Measurements from ENCODE around the gene ETV6. TPM values are rescaled to one million over a fixed set of nuclear protein-coding genes. Genes with fewer than 3 reads are reported as not detected.
A peak's percentile ranks its signal among the peaks of the same experiment; 100 is the strongest.

The ETV6 gene
- total and polyA plus RNA-seq, 2 of the 8 experiments (the other 6 are each of a cell fraction or from before 2014, with no cell fraction given), result 5.5 to 23.9 TPM

DNA sequence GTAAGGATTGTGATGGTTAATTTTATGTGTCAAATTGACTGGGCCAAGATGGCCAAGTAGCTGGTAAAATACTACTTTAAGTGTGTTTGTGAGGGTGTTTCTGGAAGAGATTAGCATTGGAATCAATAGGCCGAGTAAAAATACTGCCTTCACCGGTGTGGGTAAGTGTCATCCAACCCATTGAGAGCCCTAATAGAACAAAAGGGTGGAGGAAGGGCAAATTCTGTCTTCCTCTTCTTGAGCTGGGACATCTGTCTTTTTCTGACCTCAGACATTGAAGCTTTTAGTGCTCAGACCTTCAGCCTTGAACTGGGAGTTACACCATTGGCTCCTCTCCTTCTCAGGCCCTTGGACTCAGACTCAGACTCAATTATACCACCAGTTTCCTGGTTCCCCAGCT, 8.0 kb upstream of the ETV6 start:
- Histone ChIP-seq H2BK5ac (ENCODE audit: low read depth, low read length) (no peak overlapping the region), H2BK12ac (ENCODE audit: low read depth, low read length) (no peak overlapping the region), H3K27ac (ENCODE audit: low read depth, low read length) (no peak overlapping the region), H4K5ac (ENCODE audit: insufficient read length, low read depth, low read length) (no peak overlapping the region), H3K23me2 (ENCODE audit: low read depth, low read length) (no peaks in the 10 kb centered on the region), H3K27me3 (replicated peaks in 1 of 4; ENCODE audit: control insufficient read depth in 3 of 4, extremely low read depth in 1 of 4, insufficient read depth in 3 of 4, low read length in 3 of 4) (no peaks in the 10 kb centered on the region), H4K91ac (replicated peaks; ENCODE audit: insufficient read length, low read length) (no peak overlapping the region), H3K9me3 (ENCODE audit: insufficient read depth in 2 of 2, low read depth in 1 of 2, low read length in 1 of 2) (peaks cover 3 to 9% of the 10 kb centered on the region in 2 experiments; a peak in 3 of 4 replicates), H2BK120ac (replicated peaks; ENCODE audit: low read depth, low read length) (no peak overlapping the region), H3K36me3 (ENCODE audit: control insufficient read depth in 2 of 4, insufficient read depth in 4 of 4, low read length in 3 of 4) (peaks cover 0 to 3% (median 0%) of the 10 kb centered on the region in 4 experiments; a peak in 2 of 8 replicates), H2AFZ (ENCODE audit: low read length) (no peak overlapping the region), H3K4ac (replicated peaks; ENCODE audit: insufficient read length, low read depth, low read length) (no peak overlapping the region), H4K20me1 (replicated peaks in 1 of 2; ENCODE audit: control insufficient read depth in 1 of 2, insufficient read depth in 2 of 2, low read length in 2 of 2) (no peaks in the 10 kb centered on the region), H3K4me3 (ENCODE audit: extremely low read depth in 1 of 4, insufficient read depth in 2 of 4, low read depth in 3 of 4, low read length in 4 of 4) (no peak overlapping the region), H2AK5ac (ENCODE audit: low read depth, low read length) (no peak overlapping the region), H3K23ac (ENCODE audit: insufficient read length) (no peak overlapping the region), H2BK20ac (ENCODE audit: low read length) (no peak overlapping the region), H3K79me1 (ENCODE audit: low read depth, low read length) (no peaks in the 10 kb centered on the region), H3K79me2 (ENCODE audit: control insufficient read depth in 1 of 2, insufficient read depth in 2 of 2, low read length in 2 of 2) (no peaks in the 10 kb centered on the region), H3K18ac (ENCODE audit: extremely low read depth, low read length) (no peak overlapping the region), H3K56ac (replicated peaks; ENCODE audit: insufficient read length, low read depth, low read length) (no peak overlapping the region), H3K9ac (replicated peaks in 1 of 4; ENCODE audit: extremely low read depth in 1 of 4, low read depth in 3 of 4, low read length in 3 of 4) (no peak overlapping the region), H4K8ac (ENCODE audit: extremely low read depth, insufficient read depth, low read length) (no peak overlapping the region), H3K4me2 (ENCODE audit: insufficient read depth in 1 of 2, low read depth in 2 of 2, low read length in 2 of 2) (no peak overlapping the region), H3K4me1 (replicated peaks in 1 of 4; ENCODE audit: control insufficient read depth in 3 of 4, insufficient read depth in 4 of 4, low read length in 3 of 4) (peaks cover 0 to 2% (median 0%) of the 10 kb centered on the region in 4 experiments; a peak in 1 of 7 replicates), H3K14ac (ENCODE audit: insufficient read length) (no peak overlapping the region), H2BK15ac (ENCODE audit: low read length) (no peak overlapping the region)
- CTCF ChIA-PET (ENCODE audit: partially characterized antibody), result interaction anchor here (0.7 to 1.2 kb wide), 6 partner anchors 9 to 376 kb away, joined by 3 to 9 read pairs (median 4); no protein-coding TSS in a partner anchor
- WGBS, 2 experiments (ENCODE audit: extremely low coverage in 1 of 2, insufficient coverage in 1 of 2, insufficient read length in 1 of 2, insufficient replicate concordance in 2 of 2, low coverage in 1 of 2, low lambda C conversion rate in 2 of 2, missing lambda C conversion rate in 1 of 2), result 97% methylated on average over 2 of the region's 2 CpGs; no CpG with 5 or more reads in 1 of the 2 experiments
- DNase-seq (ENCODE audit: low read depth in 1 of 2, low spot score in 2 of 2) (peak in 1 of 2 experiments; percentile 3), FAIRE-seq (no peak)
- TF ChIP-seq SIRT6 (IDR thresholded peaks at IDR 0.05; ENCODE audit: low read length) (no peak), RBBP5 (IDR thresholded peaks at IDR 0.05; ENCODE audit: borderline replicate concordance, low read depth, low read length) (no peak), POLR2A (IDR thresholded peaks at IDR 0.05; ENCODE audit: control extremely low read depth in 1 of 2, low read depth in 2 of 2, low read length in 2 of 2) (no peak), TCF12 (IDR thresholded peaks at IDR 0.05; ENCODE audit: low read depth, low read length) (no peak), BACH1 (IDR thresholded peaks at IDR 0.05; ENCODE audit: low read length) (no peak), RFX5 (IDR thresholded peaks at IDR 0.05; ENCODE audit: borderline replicate concordance, low read depth, low read length) (no peak), TBP (IDR thresholded peaks at IDR 0.05; ENCODE audit: low read depth, low read length) (no peak), JUND (IDR thresholded peaks at IDR 0.05; ENCODE audit: low read length) (no peak), ASH2L (IDR thresholded peaks at IDR 0.05; ENCODE audit: low read length) (no peak), SUZ12 (IDR thresholded peaks at IDR 0.05; ENCODE audit: low read length) (no peak), CEBPB (IDR thresholded peaks at IDR 0.05; ENCODE audit: low read depth, low read length) (no peak), BRCA1 (IDR thresholded peaks at IDR 0.05; ENCODE audit: low read depth, low read length) (no peak), SRF (IDR thresholded peaks at IDR 0.05; ENCODE audit: low read depth, low read length) (no peak)
- TF ChIP-seq, protein P1, sequence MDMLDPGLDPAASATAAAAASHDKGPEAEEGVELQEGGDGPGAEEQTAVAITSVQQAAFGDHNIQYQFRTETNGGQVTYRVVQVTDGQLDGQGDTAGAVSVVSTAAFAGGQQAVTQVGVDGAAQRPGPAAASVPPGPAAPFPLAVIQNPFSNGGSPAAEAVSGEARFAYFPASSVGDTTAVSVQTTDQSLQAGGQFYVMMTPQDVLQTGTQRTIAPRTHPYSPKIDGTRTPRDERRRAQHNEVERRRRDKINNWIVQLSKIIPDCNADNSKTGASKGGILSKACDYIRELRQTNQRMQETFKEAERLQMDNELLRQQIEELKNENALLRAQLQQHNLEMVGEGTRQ (IDR thresholded peaks at IDR 0.05; ENCODE audit: low read length), result no peak
- POLR2A ChIA-PET (ENCODE audit: partially characterized antibody), result interaction anchor here (0.6 to 1.2 kb wide), 2 partner anchors 12 to 745 kb away, joined by 3 to 4 read pairs; no protein-coding TSS in a partner anchor

Measured in H1 (cell line).